ENCODE measurements around the gene CCL24. TPM values are rescaled to one million over a fixed set of nuclear protein-coding genes. Genes with fewer than 3 reads are reported as not detected.

Gene CCL24
- total and polyA plus RNA-seq, 2 of the 4 experiments (the other 2 are of a cell fraction): not detected

DNA sequence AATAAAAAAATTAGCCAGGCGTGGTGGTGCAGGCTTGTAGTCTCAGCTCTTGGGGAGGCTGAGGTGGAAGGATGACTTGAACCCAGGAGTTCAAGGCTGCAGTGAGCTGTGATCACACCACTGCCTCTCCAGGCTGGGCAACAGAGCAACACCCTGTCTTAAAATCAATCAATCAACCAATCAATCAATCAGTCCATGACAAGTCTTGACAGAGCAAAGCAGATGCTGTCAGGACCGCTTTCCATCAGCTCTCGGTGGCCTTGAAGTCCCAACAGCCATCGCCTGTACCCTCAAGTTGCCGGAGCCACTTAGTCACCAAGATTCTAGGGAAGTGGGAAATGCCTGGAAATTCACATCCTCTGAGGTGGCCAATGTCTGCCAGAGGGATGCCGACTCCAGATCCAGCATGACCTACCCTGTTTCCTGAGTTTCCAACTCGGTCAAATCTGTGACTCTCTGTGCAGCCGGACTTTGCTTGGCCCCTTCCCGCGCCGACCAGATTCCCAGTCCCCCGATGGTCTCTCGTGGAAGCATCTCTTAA, 871 bp upstream of the CCL24 start:
- H3K27me3 ChIP-seq (ENCODE audit: control insufficient read depth, insufficient read depth, low read length): peaks cover 12% of the 10 kb centered on the region
- CTCF ChIA-PET: interaction anchor here (0.6 kb wide), 2 partner anchors 50 to 151 kb away, joined by 4 to 5 read pairs; no protein-coding TSS in a partner anchor
- H3K4me3 ChIP-seq (ENCODE audit: insufficient read depth, low read depth, low read length): no peak overlapping the region
- H3K56ac ChIP-seq (ENCODE audit: extremely low read depth, insufficient read depth, low read length): no peak overlapping the region
- H2BK15ac ChIP-seq (ENCODE audit: low read depth, low read length): no peak overlapping the region
- H3K9me1 ChIP-seq (ENCODE audit: insufficient read depth, low read length): peaks cover 3% of the 10 kb centered on the region
- POLR2A ChIA-PET (ENCODE audit: unreplicated experiment): no interaction called here
- H2BK20ac ChIP-seq (ENCODE audit: low read depth, low read length): no peak overlapping the region
- no peak overlapping the region for H2AFZ ChIP-seq (replicated peaks; ENCODE audit: low read length, poor library complexity)
- H2AK9ac ChIP-seq (replicated peaks; ENCODE audit: low read depth, low read length, poor library complexity): no peak overlapping the region
- DNase-seq: peak; percentile 19
- 0 out of 2 replicates have a peak, but pooled peaks cover 3% of the 10 kb centered on the region for H4K20me1 ChIP-seq (ENCODE audit: insufficient read depth, low read length)
- dilution Hi-C loops (cut with HindIII; ENCODE audit: low sequenced_read_pairs, unreplicated experiment) (no loop called here), in situ Hi-C loops (cut with MboI; ENCODE audit: low sequenced_read_pairs) (no loop called here), intact Hi-C loops (cut with micrococcal nuclease) (no loop called here)
- H2AK5ac ChIP-seq (ENCODE audit: low read depth, low read length): no peak overlapping the region; the same call in 1 of the 2 replicates
- BruUV-seq (replicated peaks): no TSS peak
- H4K5ac ChIP-seq (ENCODE audit: low read depth, low read length): no peak overlapping the region
- H3K23ac ChIP-seq (ENCODE audit: low read depth, low read length): no peak overlapping the region; the same call in 1 of the 2 replicates
- TF ChIP-seq BHLHE40 (IDR thresholded peaks at IDR 0.05; ENCODE audit: low read depth, low read length) (no peak), MAZ (IDR thresholded peaks at IDR 0.05; ENCODE audit: borderline replicate concordance, low read depth, low read length) (no peak), FOS (IDR thresholded peaks at IDR 0.05; ENCODE audit: low read depth, low read length) (no peak), RFX5 (IDR thresholded peaks at IDR 0.05; ENCODE audit: low read depth, low read length) (no peak), NFE2L2 (IDR thresholded peaks at IDR 0.05; ENCODE audit: low read depth, low read length) (no peak), MXI1 (IDR thresholded peaks at IDR 0.05; ENCODE audit: borderline replicate concordance, low read depth, low read length) (no peak), RAD21 (IDR thresholded peaks at IDR 0.05; ENCODE audit: low read length) (no peak), CEBPB (IDR thresholded peaks at IDR 0.05; ENCODE audit: low read depth, low read length) (no peak), RCOR1 (IDR thresholded peaks at IDR 0.05; ENCODE audit: insufficient replicate concordance, low read length) (no peak), CHD1 (IDR thresholded peaks at IDR 0.05; ENCODE audit: low read depth, low read length) (no peak), ELK1 (IDR thresholded peaks at IDR 0.05; ENCODE audit: borderline replicate concordance, low read depth, low read length) (no peak), POLR2A (IDR thresholded peaks at IDR 0.05; ENCODE audit: low read depth, low read length) (no peak), MAFK (IDR thresholded peaks at IDR 0.05; ENCODE audit: low read depth, low read length) (no peak), SMC3 (IDR thresholded peaks at IDR 0.05; ENCODE audit: low read depth, low read length) (no peak)
- TF ChIP-seq, protein P1, sequence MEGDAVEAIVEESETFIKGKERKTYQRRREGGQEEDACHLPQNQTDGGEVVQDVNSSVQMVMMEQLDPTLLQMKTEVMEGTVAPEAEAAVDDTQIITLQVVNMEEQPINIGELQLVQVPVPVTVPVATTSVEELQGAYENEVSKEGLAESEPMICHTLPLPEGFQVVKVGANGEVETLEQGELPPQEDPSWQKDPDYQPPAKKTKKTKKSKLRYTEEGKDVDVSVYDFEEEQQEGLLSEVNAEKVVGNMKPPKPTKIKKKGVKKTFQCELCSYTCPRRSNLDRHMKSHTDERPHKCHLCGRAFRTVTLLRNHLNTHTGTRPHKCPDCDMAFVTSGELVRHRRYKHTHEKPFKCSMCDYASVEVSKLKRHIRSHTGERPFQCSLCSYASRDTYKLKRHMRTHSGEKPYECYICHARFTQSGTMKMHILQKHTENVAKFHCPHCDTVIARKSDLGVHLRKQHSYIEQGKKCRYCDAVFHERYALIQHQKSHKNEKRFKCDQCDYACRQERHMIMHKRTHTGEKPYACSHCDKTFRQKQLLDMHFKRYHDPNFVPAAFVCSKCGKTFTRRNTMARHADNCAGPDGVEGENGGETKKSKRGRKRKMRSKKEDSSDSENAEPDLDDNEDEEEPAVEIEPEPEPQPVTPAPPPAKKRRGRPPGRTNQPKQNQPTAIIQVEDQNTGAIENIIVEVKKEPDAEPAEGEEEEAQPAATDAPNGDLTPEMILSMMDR (conservative IDR thresholded peaks at IDR 0.05; ENCODE audit: low read depth, low read length): no peak
- TF ChIP-seq, protein P2, sequence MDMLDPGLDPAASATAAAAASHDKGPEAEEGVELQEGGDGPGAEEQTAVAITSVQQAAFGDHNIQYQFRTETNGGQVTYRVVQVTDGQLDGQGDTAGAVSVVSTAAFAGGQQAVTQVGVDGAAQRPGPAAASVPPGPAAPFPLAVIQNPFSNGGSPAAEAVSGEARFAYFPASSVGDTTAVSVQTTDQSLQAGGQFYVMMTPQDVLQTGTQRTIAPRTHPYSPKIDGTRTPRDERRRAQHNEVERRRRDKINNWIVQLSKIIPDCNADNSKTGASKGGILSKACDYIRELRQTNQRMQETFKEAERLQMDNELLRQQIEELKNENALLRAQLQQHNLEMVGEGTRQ (IDR thresholded peaks at IDR 0.05; ENCODE audit: low read depth, low read length): no peak
- H3K4me1 ChIP-seq (ENCODE audit: control insufficient read depth, insufficient read depth, low read length): peaks cover 2% of the 10 kb centered on the region
- no peak overlapping the region for H3K18ac ChIP-seq (ENCODE audit: low read depth, low read length)
- no peak overlapping the region for H4K8ac ChIP-seq (ENCODE audit: low read depth in 2 of 2, low read length in 2 of 2)
- no peak overlapping the region for H2BK120ac ChIP-seq (ENCODE audit: low read depth, low read length)
- H2BK5ac ChIP-seq (ENCODE audit: low read depth, low read length, poor library complexity, severe bottlenecking): no peak overlapping the region
- WGBS, 2 experiments (ENCODE audit: extremely low coverage in 2 of 2, insufficient read length in 1 of 2): 30% methylated on average over 2 of the region's 13 CpGs; no CpG with 5 or more reads in 1 of the 2 experiments
- no peaks in the 10 kb centered on the region for H3K36me3 ChIP-seq (ENCODE audit: control insufficient read depth, insufficient read depth, low read length)
- H4K91ac ChIP-seq (ENCODE audit: insufficient read depth, low read depth, low read length): no peak overlapping the region
- H3K14ac ChIP-seq (replicated peaks; ENCODE audit: low read depth, low read length): 0 out of 2 replicates have a peak overlapping the region, but pooled peaks have one; percentile 1
- no peak overlapping the region; the same call in 1 of the 2 replicates for H3K4ac ChIP-seq (ENCODE audit: low read depth, low read length)
- no peak for ATAC-seq (ENCODE audit: low read depth)
- no peak overlapping the region for H3K27ac ChIP-seq (ENCODE audit: insufficient read depth, low read length)
- H3K9ac ChIP-seq (ENCODE audit: low read depth, low read length): no peak overlapping the region
- no peaks in the 10 kb centered on the region for H3K9me3 ChIP-seq (ENCODE audit: control insufficient read depth, insufficient read depth, low read length)
- no peak overlapping the region for H3K4me2 ChIP-seq (ENCODE audit: low read depth, low read length)
- H3K79me1 ChIP-seq (ENCODE audit: low read depth in 1 of 2, low read length in 2 of 2): no peaks in the 10 kb centered on the region

Measured in IMR-90 (cell line).